ENCODE results near the gene P2RX2.

P2RX2 gene

GRCh38 chr12:132618683-132619043, at the start of gene P2RX2:
TSS of gene P2RX2 (plus strand) at chr12:132618776. CDS start at chr12:132618817, 41 bp downstream.
- H3K4me3 Mint-ChIP-seq: peak within 1 kb of the TSS; percentile 28
- H3K4me1 Mint-ChIP-seq (ENCODE audit: low read depth): peaks cover 11% of the 10 kb centered on the region
- peaks cover 3% of the 10 kb centered on the region for H3K9me3 Mint-ChIP-seq
- peaks cover 10% of the 10 kb centered on the region for H3K36me3 Mint-ChIP-seq (ENCODE audit: low read depth)
- H3K27me3 Mint-ChIP-seq: peaks cover 32% of the 10 kb centered on the region
- H3K27ac Mint-ChIP-seq: no peak within 1 kb of the TSS

DNA sequence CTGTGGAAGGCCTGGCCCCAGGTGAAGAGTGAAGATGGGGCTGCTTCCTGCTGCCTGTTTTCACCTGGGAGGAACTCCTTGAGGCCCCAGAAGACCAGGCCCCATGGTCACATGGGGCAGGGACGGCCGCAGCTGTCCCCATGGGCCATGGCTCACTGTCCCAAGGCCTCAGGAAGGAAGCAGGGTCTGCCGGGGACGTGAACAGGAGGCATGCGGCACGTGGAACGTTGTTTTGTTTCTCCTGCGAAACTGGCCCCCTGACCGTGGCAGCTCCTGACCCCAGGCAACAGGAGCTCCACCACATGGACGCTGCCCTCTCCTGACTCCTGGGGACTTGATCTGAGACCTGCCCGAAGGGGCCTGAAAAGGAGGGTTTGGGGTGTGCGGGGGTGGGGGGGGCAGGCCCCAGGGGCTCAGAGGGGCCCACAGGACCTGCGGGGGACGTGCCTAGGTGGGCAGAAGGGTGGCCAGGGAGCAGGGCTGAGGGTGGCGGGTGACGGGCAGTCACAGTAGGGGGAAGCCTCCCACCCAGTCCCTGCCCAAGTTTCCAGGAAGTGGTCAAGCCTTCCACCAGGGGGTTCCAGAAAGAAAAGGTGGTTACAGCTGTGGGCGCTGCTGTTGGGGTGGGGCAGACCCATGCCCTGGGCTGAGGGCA, 49.6 kb upstream of the P2RX2 start:
- no peaks in the 10 kb centered on the region for H3K9me3 Mint-ChIP-seq
- H3K27me3 Mint-ChIP-seq: no peaks in the 10 kb centered on the region
- no peaks in the 10 kb centered on the region for H3K36me3 Mint-ChIP-seq (ENCODE audit: low read depth)
- H3K4me3 Mint-ChIP-seq: no peak overlapping the region
- H3K4me1 Mint-ChIP-seq (ENCODE audit: low read depth): no peaks in the 10 kb centered on the region
- no peak overlapping the region for H3K27ac Mint-ChIP-seq

DNA sequence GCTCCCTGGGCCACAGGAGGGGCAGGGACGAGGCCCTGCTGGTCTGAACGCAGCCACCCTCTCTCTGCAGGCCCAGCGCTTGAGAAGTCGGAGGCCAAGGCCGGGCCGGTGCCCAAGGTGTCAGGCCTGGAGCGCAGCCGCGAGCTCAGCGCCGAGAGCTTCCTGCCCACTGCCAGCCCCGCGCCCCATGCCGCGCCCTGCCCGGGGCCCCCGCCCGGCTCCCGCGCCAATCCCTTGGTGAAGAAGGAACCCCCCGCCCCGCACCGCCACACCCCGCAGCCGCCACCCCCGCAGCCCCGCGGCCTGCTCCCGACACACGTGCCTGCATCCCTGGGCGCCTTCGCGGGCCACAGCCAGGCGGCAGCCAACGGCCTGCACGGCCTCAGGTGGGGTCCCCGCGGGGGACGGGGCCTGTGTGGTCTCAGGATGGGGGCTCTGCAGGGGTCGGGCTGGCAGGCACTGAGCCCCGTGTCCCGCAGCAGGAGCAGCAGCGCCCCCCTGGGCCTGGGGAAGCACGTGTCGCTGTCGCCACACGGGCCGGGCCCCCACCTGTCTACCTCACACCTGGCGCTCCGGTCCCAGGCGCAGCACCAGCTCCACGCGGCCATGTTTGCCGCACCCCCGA, 48.6 kb upstream of the P2RX2 start:
- H3K9me3 Mint-ChIP-seq: no peaks in the 10 kb centered on the region

DNA sequence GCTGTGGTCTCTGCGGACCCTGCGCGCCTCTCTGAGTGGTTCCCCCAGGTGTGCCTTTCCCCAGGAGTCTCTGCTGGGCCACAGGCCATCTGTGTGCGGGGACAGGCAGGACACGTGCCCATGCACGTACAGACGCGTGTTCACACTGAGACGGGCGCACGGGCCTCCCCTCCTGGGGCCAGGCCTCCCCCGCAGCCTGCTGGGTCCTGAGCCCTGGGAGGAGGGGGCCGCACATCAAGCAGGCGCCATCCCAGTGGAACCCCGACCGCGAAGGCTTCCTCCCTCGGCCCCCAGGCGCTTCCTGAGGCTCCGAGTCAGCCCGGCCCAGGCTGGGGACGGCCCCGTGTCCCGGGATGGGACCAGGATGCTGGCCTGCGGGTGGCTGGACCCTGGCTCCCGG, 47.9 kb upstream of the P2RX2 start:
- Mint-ChIP-seq H3K4me1 (ENCODE audit: low read depth) (no peaks in the 10 kb centered on the region), H3K36me3 (ENCODE audit: low read depth) (no peaks in the 10 kb centered on the region), H3K27me3 (no peaks in the 10 kb centered on the region), H3K27ac (no peak overlapping the region), H3K4me3 (no peak overlapping the region), H3K9me3 (no peaks in the 10 kb centered on the region)

More for the DNA sequence above, 48.6 kb upstream of the P2RX2 start:
- H3K4me1 Mint-ChIP-seq (ENCODE audit: low read depth): no peaks in the 10 kb centered on the region
- no peak overlapping the region for H3K4me3 Mint-ChIP-seq
- H3K27me3 Mint-ChIP-seq: no peaks in the 10 kb centered on the region
- H3K36me3 Mint-ChIP-seq (ENCODE audit: low read depth): no peaks in the 10 kb centered on the region
- no peak overlapping the region for H3K27ac Mint-ChIP-seq

GRCh38 chr12:132571051-132571450, 47.5 kb upstream of the P2RX2 start:
- H3K9me3 Mint-ChIP-seq: no peaks in the 10 kb centered on the region
- no peaks in the 10 kb centered on the region for H3K27me3 Mint-ChIP-seq
- no peaks in the 10 kb centered on the region for H3K4me1 Mint-ChIP-seq (ENCODE audit: low read depth)
- H3K36me3 Mint-ChIP-seq (ENCODE audit: low read depth): no peaks in the 10 kb centered on the region
- no peak overlapping the region for H3K4me3 Mint-ChIP-seq
- H3K27ac Mint-ChIP-seq: no peak overlapping the region

DNA sequence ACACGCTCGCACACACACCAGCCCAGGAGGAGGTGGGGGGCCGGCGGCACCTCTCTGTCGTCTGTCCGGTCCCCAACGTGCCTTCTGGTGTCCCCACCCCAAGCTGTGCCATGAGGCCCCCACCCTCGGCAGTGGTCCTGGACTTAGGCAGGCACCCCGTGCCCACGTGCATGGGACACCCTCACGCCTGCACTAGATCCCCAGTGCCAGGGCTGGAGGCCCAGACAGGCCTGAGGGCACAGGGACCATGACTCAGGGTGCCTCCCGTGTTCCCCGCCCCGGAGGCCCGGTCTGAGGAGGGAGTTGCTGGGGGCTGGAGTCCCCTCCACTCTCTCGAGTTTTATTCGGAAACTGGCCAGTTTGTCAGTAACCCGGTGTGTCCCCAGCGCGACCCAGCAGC, 47.0 kb upstream of the P2RX2 start:
- Mint-ChIP-seq H3K9me3 (no peaks in the 10 kb centered on the region), H3K27me3 (no peaks in the 10 kb centered on the region), H3K36me3 (ENCODE audit: low read depth) (no peaks in the 10 kb centered on the region), H3K4me3 (no peak overlapping the region), H3K27ac (no peak overlapping the region), H3K4me1 (ENCODE audit: low read depth) (no peaks in the 10 kb centered on the region)

DNA sequence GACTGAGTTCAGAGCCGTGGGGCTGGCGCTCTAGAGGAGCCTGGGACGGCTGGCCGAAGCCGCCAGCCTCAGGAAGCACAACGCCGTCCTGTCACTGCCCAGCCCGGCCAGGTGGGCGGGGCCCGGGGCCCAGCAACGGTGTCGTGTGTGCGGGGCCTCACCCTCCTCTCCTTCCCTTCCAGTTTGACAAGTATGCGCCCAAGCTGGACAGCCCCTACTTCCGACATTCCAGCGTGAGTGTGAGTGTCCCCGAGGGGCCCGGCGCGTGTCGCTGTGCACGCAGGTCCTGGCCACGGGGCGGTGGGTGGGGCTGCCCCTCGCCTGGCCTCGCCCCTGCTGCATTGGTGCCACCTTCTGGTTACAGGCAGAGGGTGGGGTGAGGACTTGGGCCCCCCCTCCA, 46.5 kb upstream of the P2RX2 start:
- H3K9me3 Mint-ChIP-seq: no peaks in the 10 kb centered on the region
- H3K27ac Mint-ChIP-seq: no peak overlapping the region
- no peaks in the 10 kb centered on the region for H3K36me3 Mint-ChIP-seq (ENCODE audit: low read depth)
- H3K4me3 Mint-ChIP-seq: no peak overlapping the region
- H3K27me3 Mint-ChIP-seq: no peaks in the 10 kb centered on the region
- H3K4me1 Mint-ChIP-seq (ENCODE audit: low read depth): no peaks in the 10 kb centered on the region

DNA sequence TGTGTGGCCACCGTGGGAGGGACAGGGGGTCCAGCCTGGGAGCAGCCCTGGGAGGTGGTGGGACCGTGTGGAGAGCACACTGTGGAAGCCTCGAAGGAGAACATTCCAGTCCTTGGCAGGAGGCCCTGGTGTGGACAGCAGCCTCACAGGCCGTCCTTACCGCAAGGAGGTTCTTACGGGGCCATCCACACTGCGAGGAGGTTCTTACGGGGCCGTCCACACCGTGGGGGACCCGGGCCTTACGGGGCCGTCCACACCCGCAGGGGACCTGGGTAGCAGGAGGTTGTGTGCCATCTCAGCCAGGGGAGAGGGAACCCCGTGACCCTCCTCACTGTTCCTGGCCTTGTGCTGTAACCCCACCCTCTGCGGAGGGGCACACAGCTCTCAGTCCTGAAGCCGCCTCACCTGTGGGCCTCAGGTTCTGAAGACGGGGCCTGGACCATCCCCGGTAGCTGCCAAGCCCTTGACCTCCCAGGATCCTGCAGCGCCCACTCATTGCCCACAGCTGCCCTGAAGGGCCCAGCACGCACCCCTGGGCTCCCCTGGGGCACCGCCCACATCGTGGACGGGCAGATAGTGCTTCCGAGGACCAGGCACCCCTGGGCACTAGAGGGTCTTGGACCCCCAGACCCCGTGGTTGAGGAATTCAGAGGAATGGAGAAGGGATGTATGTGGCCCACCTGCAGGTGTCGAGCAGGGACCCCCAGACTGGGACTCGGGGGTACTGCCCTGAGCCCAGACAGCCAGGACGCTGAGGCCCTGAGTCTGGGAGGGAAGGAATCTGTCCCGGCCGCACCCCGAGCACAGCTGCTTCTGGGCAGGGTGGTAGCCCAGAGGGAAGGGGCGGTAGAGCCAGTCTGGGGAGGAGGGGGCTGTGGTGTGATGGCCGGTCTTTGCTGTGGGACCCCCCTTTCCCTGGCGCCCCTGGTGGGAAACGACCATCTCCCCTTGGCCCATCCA, 45.5 kb upstream of the P2RX2 start:
- Mint-ChIP-seq H3K27me3 (no peaks in the 10 kb centered on the region), H3K36me3 (ENCODE audit: low read depth) (peaks cover 4% of the 10 kb centered on the region), H3K4me3 (no peak overlapping the region), H3K9me3 (no peaks in the 10 kb centered on the region), H3K27ac (no peak overlapping the region), H3K4me1 (ENCODE audit: low read depth) (no peaks in the 10 kb centered on the region)

- Mint-ChIP-seq H3K27ac (no peak overlapping the region), H3K27me3 (no peaks in the 10 kb centered on the region), H3K9me3 (no peaks in the 10 kb centered on the region), H3K4me1 (ENCODE audit: low read depth) (no peaks in the 10 kb centered on the region), H3K4me3 (no peak overlapping the region), H3K36me3 (ENCODE audit: low read depth) (peaks cover 5% of the 10 kb centered on the region)
Observed at GRCh38 chr12:132574271-132574996, 44.1 kb upstream of the P2RX2 start.

DNA sequence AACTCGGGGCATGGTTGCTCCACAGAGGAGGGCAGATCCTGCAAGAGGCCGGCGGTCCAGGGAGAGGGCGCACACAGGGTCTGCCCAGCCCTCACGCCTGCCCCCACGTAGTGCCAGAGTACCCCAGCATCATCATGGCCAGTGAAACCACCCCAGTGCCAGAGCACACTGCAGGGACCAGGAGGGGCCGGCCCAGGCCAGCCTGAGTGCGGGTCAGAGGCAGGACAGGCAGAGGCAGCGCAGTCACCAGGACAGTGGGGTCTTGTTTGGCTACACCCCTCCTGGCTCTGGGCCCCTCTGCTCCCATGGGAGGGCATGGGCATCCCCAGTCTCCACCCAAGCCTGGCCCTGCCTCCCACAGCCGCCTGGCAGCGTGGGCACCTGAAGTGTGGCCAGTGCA, 42.9 kb upstream of the P2RX2 start:
- Mint-ChIP-seq H3K9me3 (no peaks in the 10 kb centered on the region), H3K4me3 (no peak overlapping the region), H3K27ac (no peak overlapping the region), H3K27me3 (no peaks in the 10 kb centered on the region), H3K4me1 (ENCODE audit: low read depth) (no peaks in the 10 kb centered on the region), H3K36me3 (ENCODE audit: low read depth) (peaks cover 5% of the 10 kb centered on the region)

- H3K4me1 Mint-ChIP-seq (ENCODE audit: low read depth): no peaks in the 10 kb centered on the region
- no peaks in the 10 kb centered on the region for H3K9me3 Mint-ChIP-seq
- no peak overlapping the region for H3K27ac Mint-ChIP-seq
- peaks cover 5% of the 10 kb centered on the region for H3K36me3 Mint-ChIP-seq (ENCODE audit: low read depth)
- no peak overlapping the region for H3K4me3 Mint-ChIP-seq
- H3K27me3 Mint-ChIP-seq: no peaks in the 10 kb centered on the region
Observed at GRCh38 chr12:132576701-132577100, 41.9 kb upstream of the P2RX2 start.

DNA sequence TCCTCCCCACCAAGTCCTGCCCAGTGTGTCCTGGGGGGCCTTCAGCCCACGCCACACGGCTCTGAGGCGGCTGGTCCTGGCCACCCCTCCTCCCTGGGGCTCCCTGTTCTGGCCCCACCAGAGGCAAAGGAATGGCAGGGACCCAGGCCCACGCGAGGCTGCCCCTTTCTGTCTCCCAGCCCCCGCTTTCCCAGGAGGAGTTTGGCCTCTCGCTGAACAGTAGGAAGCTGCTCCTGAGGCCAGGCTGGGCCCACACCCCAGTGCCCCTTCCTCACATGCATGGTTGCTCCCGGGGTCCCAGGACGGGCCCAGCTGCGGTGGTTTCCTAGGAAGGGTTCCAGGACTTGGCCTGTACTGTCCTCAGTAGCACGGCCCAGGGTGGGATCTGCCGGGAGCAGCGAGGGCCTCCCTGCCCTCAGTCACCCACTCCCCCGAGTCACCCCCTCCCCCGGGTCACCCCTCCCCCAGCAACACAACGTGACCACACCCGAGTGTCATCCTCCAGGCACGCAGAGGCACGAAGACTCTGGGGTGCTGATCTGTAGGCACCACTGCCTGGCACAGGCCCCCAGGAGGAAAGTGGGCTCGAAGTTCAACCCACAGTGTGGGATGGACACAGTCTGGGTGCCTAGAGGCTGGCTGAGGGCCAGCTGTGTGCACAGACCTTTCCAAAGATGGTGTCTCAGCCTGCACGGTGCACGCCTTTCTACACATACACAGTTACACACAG, 41.2 kb upstream of the P2RX2 start:
- H3K4me1 Mint-ChIP-seq (ENCODE audit: low read depth): no peaks in the 10 kb centered on the region
- no peaks in the 10 kb centered on the region for H3K27me3 Mint-ChIP-seq
- H3K4me3 Mint-ChIP-seq: no peak overlapping the region
- H3K27ac Mint-ChIP-seq: no peak overlapping the region
- H3K9me3 Mint-ChIP-seq: no peaks in the 10 kb centered on the region
- peaks cover 5% of the 10 kb centered on the region for H3K36me3 Mint-ChIP-seq (ENCODE audit: low read depth)

GRCh38 chr12:132578118-132578517, 40.5 kb upstream of the P2RX2 start:
- H3K27ac Mint-ChIP-seq: no peak overlapping the region
- H3K9me3 Mint-ChIP-seq: no peaks in the 10 kb centered on the region
- peaks cover 5% of the 10 kb centered on the region for H3K36me3 Mint-ChIP-seq (ENCODE audit: low read depth)
- no peak overlapping the region for H3K4me3 Mint-ChIP-seq
- no peaks in the 10 kb centered on the region for H3K27me3 Mint-ChIP-seq
- H3K4me1 Mint-ChIP-seq (ENCODE audit: low read depth): no peaks in the 10 kb centered on the region

GRCh38 chr12:132578826-132579225, 39.8 kb upstream of the P2RX2 start:
- H3K4me3 Mint-ChIP-seq: no peak overlapping the region
- peaks cover 5% of the 10 kb centered on the region for H3K36me3 Mint-ChIP-seq (ENCODE audit: low read depth)
- no peaks in the 10 kb centered on the region for H3K9me3 Mint-ChIP-seq
- H3K27me3 Mint-ChIP-seq: no peaks in the 10 kb centered on the region
- no peak overlapping the region for H3K27ac Mint-ChIP-seq
- H3K4me1 Mint-ChIP-seq (ENCODE audit: low read depth): no peaks in the 10 kb centered on the region
